Liver (tissue), 2 donors: ENCODE measurements around the gene MPND.

ENCODE experiments used
- TF ChIP-seq, protein P1 (sequence below): fragments of 150-350 bp; IDR thresholded peaks from 2 replicates; pipeline ENCODE4 v1.5.1; 2017; ENCODE audit warnings: improper control_type of control experiment, low read depth, low read length; ENCODE audit not compliant: missing input control
- TF ChIP-seq, protein P2 (sequence below): IDR thresholded peaks from 2 replicates; pipeline ENCODE4 v1.6.1; 2016; ENCODE audit warnings: antibody characterized with exemption, mild to moderate bottlenecking
- TF ChIP-seq, protein P3 (sequence below): IDR thresholded peaks from 2 replicates; pipeline ENCODE4 v1.6.1; 2016; ENCODE audit warnings: antibody characterized with exemption
- donor health status: healthy.

DNA sequence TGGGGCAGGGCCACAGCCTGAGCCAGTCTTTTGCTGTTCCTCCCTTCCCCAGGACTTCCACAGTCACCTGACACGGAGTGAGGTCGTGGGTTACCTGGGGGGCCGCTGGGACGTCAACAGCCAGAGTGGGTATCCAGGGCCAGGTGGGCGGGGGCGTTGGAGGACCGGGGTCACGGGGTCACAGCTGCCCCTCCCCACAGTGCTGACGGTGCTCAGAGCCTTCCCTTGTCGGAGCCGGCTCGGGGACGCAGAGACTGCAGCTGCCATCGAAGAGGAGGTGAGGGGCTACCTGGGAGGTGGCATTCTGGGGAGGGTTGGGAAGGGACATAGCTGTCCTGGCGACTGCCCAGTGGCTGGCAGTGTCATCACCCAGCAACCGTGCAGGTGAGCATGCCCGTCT lies 11.5 kb downstream of the MPND start:
- TF ChIP-seq, protein P1, sequence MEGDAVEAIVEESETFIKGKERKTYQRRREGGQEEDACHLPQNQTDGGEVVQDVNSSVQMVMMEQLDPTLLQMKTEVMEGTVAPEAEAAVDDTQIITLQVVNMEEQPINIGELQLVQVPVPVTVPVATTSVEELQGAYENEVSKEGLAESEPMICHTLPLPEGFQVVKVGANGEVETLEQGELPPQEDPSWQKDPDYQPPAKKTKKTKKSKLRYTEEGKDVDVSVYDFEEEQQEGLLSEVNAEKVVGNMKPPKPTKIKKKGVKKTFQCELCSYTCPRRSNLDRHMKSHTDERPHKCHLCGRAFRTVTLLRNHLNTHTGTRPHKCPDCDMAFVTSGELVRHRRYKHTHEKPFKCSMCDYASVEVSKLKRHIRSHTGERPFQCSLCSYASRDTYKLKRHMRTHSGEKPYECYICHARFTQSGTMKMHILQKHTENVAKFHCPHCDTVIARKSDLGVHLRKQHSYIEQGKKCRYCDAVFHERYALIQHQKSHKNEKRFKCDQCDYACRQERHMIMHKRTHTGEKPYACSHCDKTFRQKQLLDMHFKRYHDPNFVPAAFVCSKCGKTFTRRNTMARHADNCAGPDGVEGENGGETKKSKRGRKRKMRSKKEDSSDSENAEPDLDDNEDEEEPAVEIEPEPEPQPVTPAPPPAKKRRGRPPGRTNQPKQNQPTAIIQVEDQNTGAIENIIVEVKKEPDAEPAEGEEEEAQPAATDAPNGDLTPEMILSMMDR: no peak
- TF ChIP-seq, protein P2, sequence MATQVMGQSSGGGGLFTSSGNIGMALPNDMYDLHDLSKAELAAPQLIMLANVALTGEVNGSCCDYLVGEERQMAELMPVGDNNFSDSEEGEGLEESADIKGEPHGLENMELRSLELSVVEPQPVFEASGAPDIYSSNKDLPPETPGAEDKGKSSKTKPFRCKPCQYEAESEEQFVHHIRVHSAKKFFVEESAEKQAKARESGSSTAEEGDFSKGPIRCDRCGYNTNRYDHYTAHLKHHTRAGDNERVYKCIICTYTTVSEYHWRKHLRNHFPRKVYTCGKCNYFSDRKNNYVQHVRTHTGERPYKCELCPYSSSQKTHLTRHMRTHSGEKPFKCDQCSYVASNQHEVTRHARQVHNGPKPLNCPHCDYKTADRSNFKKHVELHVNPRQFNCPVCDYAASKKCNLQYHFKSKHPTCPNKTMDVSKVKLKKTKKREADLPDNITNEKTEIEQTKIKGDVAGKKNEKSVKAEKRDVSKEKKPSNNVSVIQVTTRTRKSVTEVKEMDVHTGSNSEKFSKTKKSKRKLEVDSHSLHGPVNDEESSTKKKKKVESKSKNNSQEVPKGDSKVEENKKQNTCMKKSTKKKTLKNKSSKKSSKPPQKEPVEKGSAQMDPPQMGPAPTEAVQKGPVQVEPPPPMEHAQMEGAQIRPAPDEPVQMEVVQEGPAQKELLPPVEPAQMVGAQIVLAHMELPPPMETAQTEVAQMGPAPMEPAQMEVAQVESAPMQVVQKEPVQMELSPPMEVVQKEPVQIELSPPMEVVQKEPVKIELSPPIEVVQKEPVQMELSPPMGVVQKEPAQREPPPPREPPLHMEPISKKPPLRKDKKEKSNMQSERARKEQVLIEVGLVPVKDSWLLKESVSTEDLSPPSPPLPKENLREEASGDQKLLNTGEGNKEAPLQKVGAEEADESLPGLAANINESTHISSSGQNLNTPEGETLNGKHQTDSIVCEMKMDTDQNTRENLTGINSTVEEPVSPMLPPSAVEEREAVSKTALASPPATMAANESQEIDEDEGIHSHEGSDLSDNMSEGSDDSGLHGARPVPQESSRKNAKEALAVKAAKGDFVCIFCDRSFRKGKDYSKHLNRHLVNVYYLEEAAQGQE: no peak
- TF ChIP-seq, protein P3, sequence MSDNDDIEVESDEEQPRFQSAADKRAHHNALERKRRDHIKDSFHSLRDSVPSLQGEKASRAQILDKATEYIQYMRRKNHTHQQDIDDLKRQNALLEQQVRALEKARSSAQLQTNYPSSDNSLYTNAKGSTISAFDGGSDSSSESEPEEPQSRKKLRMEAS: no peak
